ENCODE results near the gene RFTN1. TPM values are rescaled to one million over a fixed set of nuclear protein-coding genes. Genes with fewer than 3 reads are reported as not detected.
A peak's percentile ranks its signal among the peaks of the same experiment; 100 is the strongest.

The RFTN1 gene
- total RNA-seq, 4 donors from 2014 or later = 113 to 137 (median 122) TPM

GRCh38 chr3:16402451-16402850 is 111.0 kb downstream of the RFTN1 start:
- TF ChIP-seq EP300 (IDR thresholded peaks at IDR 0.05) = no peak
- no peak for TF ChIP-seq CTCF (IDR thresholded peaks at IDR 0.05)
- TF ChIP-seq POLR2A (IDR thresholded peaks at IDR 0.05) = no peak
- 79 to 82% methylated on average over 6 of the region's 6 CpGs for WGBS, 2 donors
- H3K4me3 ChIP-seq = no peak overlapping the region
- no peaks in the 10 kb centered on the region for H3K27me3 ChIP-seq
- H3K4me1 ChIP-seq = peaks cover 0 to 72% (median 19%) of the 10 kb centered on the region in 4 donors
- H3K9me3 ChIP-seq = no peaks in the 10 kb centered on the region
- DNase-seq (ENCODE audit: low spot score in 2 of 2) = no peak
- H3K36me3 ChIP-seq = no peaks in the 10 kb centered on the region
- peak overlapping the region in 2 of 4 donors; percentile 21 to 92 for H3K27ac ChIP-seq

- no peaks in the 10 kb centered on the region for H3K27me3 ChIP-seq
- peaks cover 0 to 61% (median 19%) of the 10 kb centered on the region in 4 donors for H3K4me1 ChIP-seq
- H3K9me3 ChIP-seq = no peaks in the 10 kb centered on the region
- 74 to 81% methylated on average over 5 of the region's 5 CpGs for WGBS, 2 donors
- no peak for TF ChIP-seq CTCF (IDR thresholded peaks at IDR 0.05)
- no peak for TF ChIP-seq POLR2A (IDR thresholded peaks at IDR 0.05)
- no peak for TF ChIP-seq EP300 (IDR thresholded peaks at IDR 0.05)
- no peak for DNase-seq (ENCODE audit: low spot score in 2 of 2)
- H3K36me3 ChIP-seq = no peaks in the 10 kb centered on the region
- H3K4me3 ChIP-seq = no peak overlapping the region
- peak overlapping the region in 3 of 4 donors; percentile 63 to 92 (median 91) for H3K27ac ChIP-seq
Observed at GRCh38 chr3:16401273-16401672, 112.2 kb downstream of the RFTN1 start.

- Histone ChIP-seq H3K27me3 (no peaks in the 10 kb centered on the region), H3K4me1 (peaks cover 0 to 62% (median 19%) of the 10 kb centered on the region in 4 donors), H3K27ac (peak overlapping the region in 3 of 4 donors; percentile 63 to 92 (median 91)), H3K4me3 (no peak overlapping the region), H3K36me3 (no peaks in the 10 kb centered on the region), H3K9me3 (no peaks in the 10 kb centered on the region)
- WGBS, 2 donors = 64 to 67% methylated on average over 11 of the region's 11 CpGs
- no peak for DNase-seq (ENCODE audit: low spot score in 2 of 2)
- no peak for TF ChIP-seq CTCF (IDR thresholded peaks at IDR 0.05)
- TF ChIP-seq POLR2A (IDR thresholded peaks at IDR 0.05) = no peak
- no peak for TF ChIP-seq EP300 (IDR thresholded peaks at IDR 0.05)
Observed at GRCh38 chr3:16400106-16400931, 113.2 kb downstream of the RFTN1 start.

GRCh38 chr3:16399473-16399872 is 114.0 kb downstream of the RFTN1 start:
- H3K4me1 ChIP-seq = peaks cover 0 to 62% (median 19%) of the 10 kb centered on the region in 4 donors
- peak in 1 of 2 donors; percentile 38 for DNase-seq (ENCODE audit: low spot score in 2 of 2)
- WGBS, 2 donors = 21 to 28% methylated on average over 6 of the region's 6 CpGs

More at GRCh38 chr3:16399473-16399872, 114.0 kb downstream of the RFTN1 start:
- Histone ChIP-seq H3K27ac (peak overlapping the region; percentile 63 to 92 (median 82)), H3K36me3 (no peaks in the 10 kb centered on the region), H3K27me3 (no peaks in the 10 kb centered on the region), H3K9me3 (no peaks in the 10 kb centered on the region), H3K4me3 (no peak overlapping the region)
- peak in 2 of 5 experiments; percentile 11 to 43 for TF ChIP-seq CTCF (IDR thresholded peaks at IDR 0.05)
- TF ChIP-seq POLR2A (IDR thresholded peaks at IDR 0.05) = no peak
- peak in 1 of 2 donors; percentile 15 for TF ChIP-seq EP300 (IDR thresholded peaks at IDR 0.05)

All from tibial nerve (tissue), 4 donors.